AG04450 (cell line): Measurements from ENCODE around the gene RTN4RL1. TPM values are rescaled to one million over a fixed set of nuclear protein-coding genes. Genes with fewer than 3 reads are reported as not detected.

Source experiments
- CTCF ChIA-PET: fragments of 300-600, 350-600 bp; formaldehyde crosslinking; extraction: SDS; loops from one replicate; lab custom pipeline; 2022; ENCODE audit warnings: antibody characterized with exemption, inconsistent platforms; lab: Charles Lee
- POLR2A ChIA-PET: fragments of 350-600 bp; formaldehyde crosslinking; extraction: SDS; loops from one replicate; lab custom pipeline; 2021; ENCODE audit warnings: antibody characterized with exemption, inconsistent platforms; lab: Yijun Ruan, JAX
- DNase-seq: peaks from one replicate; pipeline ENCODE4 v3.0.0-alpha.2; 2011; ENCODE audit warnings: low read depth, low spot score
- H3K27ac ChIP-seq: one replicate; pipeline ENCODE4 v1.5.1; 2012; ENCODE audit warnings: low read depth, low read length, control low read depth
- H3K27me3 ChIP-seq: one replicate; pipeline ENCODE4 v1.6.0; 2012; ENCODE audit warnings: low read length; ENCODE audit not compliant: control insufficient read depth, insufficient read depth
- H3K4me3 ChIP-seq: 2 replicates; pipeline ENCODE4 v1.5.1; 2011; ENCODE audit warnings: mild to moderate bottlenecking, low read depth, low read length, control low read depth
- H3K9me3 ChIP-seq: 2 replicates; pipeline ENCODE4 v1.5.1; 2012; ENCODE audit warnings: low read length; ENCODE audit not compliant: control insufficient read depth, insufficient read depth
- CTCF ChIP-seq: IDR thresholded peaks from 2 replicates; pipeline ENCODE4 v1.5.1; 2011; ENCODE audit warnings: low read depth, low read length, control low read depth, inconsistent platforms
- polyA plus RNA-seq: library from polyadenylated mRNA; depleted of rRNA; stranded (reverse); fragments of >200 nt; gene quantifications from 2 replicates; pipeline ENCODE4 v1.2.3, GENCODE V29; 2011

RTN4RL1 gene
- polyA plus RNA-seq, 1 experiment = 0.04 TPM

GRCh38 chr17:1966274-1967086 lies 58.7 kb downstream of the RTN4RL1 start:
- TF ChIP-seq CTCF = no peak
- ChIA-PET POLR2A (no interaction called here), CTCF (no interaction called here)
- Histone ChIP-seq H3K27me3 (peaks cover 30% of the 10 kb centered on the region), H3K9me3 (peaks cover 10% of the 10 kb centered on the region), H3K27ac (no peak overlapping the region), H3K4me3 (no peak overlapping the region)
- DNase-seq = no peak

GRCh38 chr17:1965556-1966273 lies 59.4 kb downstream of the RTN4RL1 start:
- Histone ChIP-seq H3K27me3 (peaks cover 33% of the 10 kb centered on the region), H3K9me3 (peaks cover 10% of the 10 kb centered on the region), H3K27ac (no peak overlapping the region), H3K4me3 (no peak overlapping the region)
- no peak for DNase-seq
- POLR2A ChIA-PET = interaction anchor here (0.6 kb wide), 1 partner anchor 10 kb away, joined by 3 read pairs; no protein-coding TSS in a partner anchor
- TF ChIP-seq CTCF = no peak
- CTCF ChIA-PET = no interaction called here

GRCh38 chr17:1963250-1963649 lies 61.9 kb downstream of the RTN4RL1 start:
- CTCF ChIA-PET = interaction anchor here (1.4 kb wide), 1 partner anchor 54 kb away, joined by 3 read pairs; no protein-coding TSS in a partner anchor
- no peak for DNase-seq

GRCh38 chr17:1961189-1961588 lies 63.9 kb downstream of the RTN4RL1 start:
- Histone ChIP-seq H3K4me3 (no peak overlapping the region), H3K9me3 (no peaks in the 10 kb centered on the region; the same call in 1 of the 2 replicates), H3K27ac (no peak overlapping the region), H3K27me3 (peaks cover 10% of the 10 kb centered on the region)
- POLR2A ChIA-PET = no interaction called here
- TF ChIP-seq CTCF = no peak
- no peak for DNase-seq
- CTCF ChIA-PET = no interaction called here

More at GRCh38 chr17:1963250-1963649, 61.9 kb downstream of the RTN4RL1 start:
- H3K27ac ChIP-seq = no peak overlapping the region
- no peaks in the 10 kb centered on the region; the same call in 1 of the 2 replicates for H3K9me3 ChIP-seq
- no peak for TF ChIP-seq CTCF
- no peak overlapping the region for H3K4me3 ChIP-seq
- POLR2A ChIA-PET = interaction anchor here (0.7 kb wide), 1 partner anchor 37 kb away, joined by 5 read pairs; no protein-coding TSS in a partner anchor
- peaks cover 18% of the 10 kb centered on the region for H3K27me3 ChIP-seq
